Lower leg skin (tissue), 3 donors: ENCODE measurements around the gene CHD2.

Experiments used
- CTCF ChIP-seq, 3 donors: fragments of 450-650 bp; IDR thresholded peaks; one replicate each; pipeline ENCODE4 v1.5.1; 2016; ENCODE audit warnings: antibody characterized with exemption in 3 of 3, mild to moderate bottlenecking in 3 of 3, moderate library complexity in 2 of 3
- POLR2A ChIP-seq, 2 donors: fragments of 450-650 bp; IDR thresholded peaks; one replicate each; pipeline ENCODE4 v1.6.1; 2016 to 2017; ENCODE audit warnings: antibody characterized with exemption in 2 of 2, mild to moderate bottlenecking in 1 of 2, moderate library complexity in 1 of 2

GRCh38 chr15:92959219-92959618 is 59.1 kb downstream of the CHD2 start:
- no peak for TF ChIP-seq CTCF (IDR thresholded peaks at IDR 0.05)
- TF ChIP-seq POLR2A (IDR thresholded peaks at IDR 0.05): no peak
